Anterior cingulate cortex (tissue), 58 donors: ENCODE results near the gene KRTAP5-3.

Source experiments
- DNase-seq, 58 donors: peaks; one replicate each; lab custom pipeline; 2025; lab: John Stamatoyannopoulos, UW

Gene KRTAP5-3

DNA sequence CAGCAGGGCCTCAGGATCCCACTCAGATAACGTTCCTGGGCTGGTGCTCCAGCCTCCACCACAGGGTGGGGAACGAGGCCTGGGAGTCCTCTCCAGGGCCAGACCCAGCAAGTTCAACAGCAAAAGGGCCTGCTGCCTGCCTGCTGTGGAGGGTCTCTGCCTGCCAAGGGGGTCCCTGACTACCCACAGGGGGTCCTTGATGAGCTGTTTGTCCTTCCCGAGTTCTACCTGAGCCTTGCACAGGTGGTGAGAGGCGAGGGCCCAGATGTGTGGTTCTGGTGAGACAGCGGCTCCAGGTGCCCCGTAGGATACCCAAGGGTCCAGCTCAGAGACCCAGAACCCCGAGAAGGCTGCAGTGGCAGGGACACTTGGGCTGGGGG is 40.6 kb downstream of the KRTAP5-3 start:
- DNase-seq, result no peak

DNA sequence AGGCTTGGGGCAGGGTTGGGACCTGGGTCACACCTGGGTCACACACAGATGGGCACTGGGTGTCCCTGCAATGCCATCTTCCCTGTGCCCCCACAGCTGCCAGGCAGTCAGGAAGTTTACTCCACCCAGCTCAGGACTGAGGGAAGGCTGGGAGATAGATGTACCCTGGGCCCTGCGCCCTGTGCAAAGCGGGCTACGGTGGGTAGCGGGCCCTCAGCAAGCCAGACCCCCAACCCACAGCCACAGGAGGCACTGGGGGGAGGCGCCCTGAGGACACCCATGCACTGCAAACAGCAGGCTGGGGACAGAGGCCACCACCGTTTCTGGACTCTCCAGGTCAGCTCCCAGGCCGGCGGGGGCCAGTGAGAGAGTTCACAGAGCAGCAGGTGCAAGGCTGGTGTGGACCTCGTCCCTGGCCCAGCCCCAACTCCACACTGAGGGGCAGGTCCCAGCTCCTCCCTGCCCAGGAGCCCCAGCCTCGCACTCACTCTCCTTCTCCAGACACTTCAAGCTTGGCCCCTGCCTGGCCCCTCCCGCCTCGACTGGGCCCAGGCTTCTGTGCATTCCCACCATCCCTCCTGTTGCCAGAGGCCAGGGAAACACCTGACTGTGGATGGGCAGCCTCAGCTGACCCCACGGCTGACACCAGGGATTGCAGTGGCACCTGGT is 41.1 kb downstream of the KRTAP5-3 start:
- DNase-seq, result no peak

DNA sequence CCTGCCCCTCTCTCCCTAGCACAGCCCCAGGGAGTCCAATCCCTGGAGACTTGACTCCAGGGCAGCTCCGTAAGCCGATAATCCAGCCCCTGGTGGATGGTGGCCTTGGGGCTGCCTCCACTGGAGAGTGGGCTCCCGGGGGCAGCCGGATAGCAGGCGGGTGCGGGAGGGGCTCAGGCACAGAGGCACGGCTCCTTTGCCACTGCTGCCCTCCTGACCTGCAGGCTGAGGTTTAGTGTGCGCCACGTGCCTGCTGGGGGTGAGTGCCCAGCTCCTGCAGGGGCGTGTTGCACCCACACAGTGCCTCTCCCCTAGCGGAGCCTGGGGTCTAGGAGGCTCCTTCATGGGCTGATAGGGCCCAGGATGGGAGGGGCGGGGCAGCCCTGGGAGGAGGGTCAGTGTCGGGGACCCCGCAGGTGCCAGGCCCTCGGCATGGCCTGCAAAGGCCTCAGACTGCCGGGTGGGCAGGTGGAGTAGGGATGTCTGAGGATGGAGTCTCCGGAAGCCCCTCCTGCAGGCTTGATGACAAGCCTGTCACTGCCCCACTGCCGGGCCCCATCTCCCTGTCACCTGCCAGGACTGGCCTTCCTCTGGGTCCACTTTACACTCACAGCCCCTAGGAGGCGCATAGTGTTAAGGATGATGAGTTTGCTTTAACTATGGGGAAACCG is 41.7 kb downstream of the KRTAP5-3 start:
- no peak for DNase-seq

DNA sequence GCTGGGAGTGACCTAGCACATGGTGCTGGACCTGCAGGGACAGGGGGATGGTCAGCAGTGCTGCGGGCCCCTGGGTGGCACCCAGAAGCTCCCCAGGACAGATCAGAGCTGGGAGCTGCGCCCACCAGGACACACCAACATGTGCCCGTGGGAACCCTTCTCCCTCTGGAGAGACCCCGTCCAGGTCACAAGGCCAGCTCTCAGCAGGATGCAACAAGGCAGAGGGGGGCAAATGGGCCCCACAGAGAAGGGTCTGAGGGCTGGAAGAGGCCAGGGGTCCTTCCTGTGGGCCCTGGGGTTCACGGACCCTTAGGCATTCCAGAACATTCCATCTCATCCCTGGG is 42.4 kb downstream of the KRTAP5-3 start:
- DNase-seq, result no peak

DNA sequence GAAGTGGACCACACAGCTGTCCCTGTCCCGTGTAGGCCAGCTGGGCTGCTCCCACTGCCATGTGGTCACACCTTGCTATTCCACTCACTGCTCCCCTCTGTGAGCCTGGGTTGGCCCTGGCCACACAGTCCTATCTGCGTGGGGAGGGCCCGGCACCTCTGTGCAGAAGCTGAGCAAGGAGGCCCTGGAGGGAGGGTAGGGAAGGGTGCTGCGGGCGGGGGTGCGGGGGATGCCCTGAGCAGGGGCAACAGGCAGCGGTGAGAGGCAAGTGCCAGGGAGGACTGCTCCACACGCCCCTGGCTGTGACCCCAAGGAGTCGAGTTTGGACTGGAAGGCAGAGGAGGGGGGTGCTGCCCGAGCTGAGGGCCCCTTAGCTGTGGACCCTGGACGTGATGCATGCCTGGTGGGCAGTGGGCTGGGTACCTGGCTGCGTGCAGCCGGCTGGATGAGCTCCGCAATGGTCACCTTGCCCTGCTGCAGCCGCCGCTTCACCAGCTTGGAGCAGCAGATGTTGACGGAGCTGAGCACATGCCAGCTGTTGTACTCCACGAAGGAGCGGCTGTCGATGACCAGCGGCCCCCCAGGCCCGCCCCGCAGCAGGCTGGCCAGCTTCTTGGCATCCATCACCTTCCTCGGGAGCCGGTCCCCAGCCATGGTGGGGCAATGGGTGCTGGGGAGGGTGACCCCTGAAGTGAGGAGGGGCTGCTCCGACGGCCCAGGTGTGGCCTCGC is 42.9 kb downstream of the KRTAP5-3 start:
- no peak for DNase-seq

DNA sequence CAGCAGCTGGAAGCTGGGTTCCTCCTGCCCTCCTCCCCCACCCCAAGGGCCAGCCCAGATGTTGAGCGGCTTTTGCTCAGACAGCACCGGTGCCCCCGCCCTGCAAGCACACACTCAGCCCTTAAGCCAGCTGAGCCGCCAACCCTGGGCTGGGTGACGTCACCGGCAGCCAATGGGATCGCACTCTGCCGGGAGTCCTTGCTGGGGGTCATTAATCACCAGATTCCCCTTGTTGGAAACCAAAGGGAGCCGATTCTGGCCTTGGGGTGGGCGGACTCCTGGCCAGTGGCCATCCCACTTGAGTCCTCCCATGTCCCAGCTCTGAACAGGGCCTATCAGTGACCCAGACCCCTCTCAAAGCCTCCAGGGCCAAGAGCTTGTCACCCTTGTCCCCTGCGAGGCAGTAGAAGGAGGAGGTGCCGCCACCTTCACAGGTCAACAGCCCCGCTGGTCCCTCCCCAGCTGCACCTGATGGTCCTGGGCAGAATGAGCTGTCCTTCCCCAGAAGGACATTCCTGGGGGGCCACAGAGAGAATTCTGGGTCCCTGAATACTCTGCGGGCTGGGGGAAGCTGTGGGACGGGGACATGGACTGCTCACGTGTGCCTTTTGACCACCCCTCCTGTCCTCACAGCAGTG is 43.6 kb downstream of the KRTAP5-3 start:
- DNase-seq, result peak in 45 of 58 donors; percentile 28 to 90 (median 53)

DNA sequence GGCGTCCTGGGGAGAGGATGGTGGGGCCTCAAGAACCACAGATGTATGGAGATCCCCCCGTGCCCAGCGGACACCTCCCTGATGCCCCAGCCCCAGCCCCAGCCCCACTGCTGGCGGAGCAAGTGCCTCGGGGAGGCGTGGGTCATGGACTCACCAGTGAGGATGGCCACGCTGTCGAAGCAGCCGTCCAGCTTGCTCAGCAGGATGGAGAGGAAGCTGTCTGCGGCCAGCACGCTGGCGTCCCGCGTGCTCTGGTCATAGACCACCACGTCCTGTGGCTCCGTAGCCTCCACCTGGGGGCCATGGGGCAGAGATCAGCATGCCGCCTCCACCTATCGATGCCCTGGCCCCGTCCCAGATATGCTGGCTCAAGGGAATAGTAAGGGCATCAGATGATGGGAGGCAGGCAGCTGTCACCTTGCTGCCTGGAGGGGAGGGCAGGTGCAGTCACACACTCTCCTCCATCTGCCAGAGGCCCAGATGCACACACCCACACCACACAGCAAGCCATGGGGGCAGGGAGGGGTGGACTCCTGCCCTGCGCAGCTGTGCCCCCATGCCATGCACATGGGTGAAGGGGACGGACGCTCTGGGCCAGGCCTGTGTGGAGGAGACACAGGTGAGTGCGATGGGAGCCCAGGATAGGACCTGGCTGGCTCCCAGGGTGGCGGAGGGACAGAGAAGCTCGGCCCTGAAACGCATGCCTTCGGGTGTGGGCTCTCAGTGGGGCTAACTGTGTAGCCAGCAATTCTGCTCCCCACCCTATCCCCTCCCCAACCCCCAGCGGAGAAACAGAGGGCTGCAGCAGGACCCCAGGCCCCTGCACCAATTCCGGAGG is 44.3 kb downstream of the KRTAP5-3 start:
- no peak for DNase-seq

DNA sequence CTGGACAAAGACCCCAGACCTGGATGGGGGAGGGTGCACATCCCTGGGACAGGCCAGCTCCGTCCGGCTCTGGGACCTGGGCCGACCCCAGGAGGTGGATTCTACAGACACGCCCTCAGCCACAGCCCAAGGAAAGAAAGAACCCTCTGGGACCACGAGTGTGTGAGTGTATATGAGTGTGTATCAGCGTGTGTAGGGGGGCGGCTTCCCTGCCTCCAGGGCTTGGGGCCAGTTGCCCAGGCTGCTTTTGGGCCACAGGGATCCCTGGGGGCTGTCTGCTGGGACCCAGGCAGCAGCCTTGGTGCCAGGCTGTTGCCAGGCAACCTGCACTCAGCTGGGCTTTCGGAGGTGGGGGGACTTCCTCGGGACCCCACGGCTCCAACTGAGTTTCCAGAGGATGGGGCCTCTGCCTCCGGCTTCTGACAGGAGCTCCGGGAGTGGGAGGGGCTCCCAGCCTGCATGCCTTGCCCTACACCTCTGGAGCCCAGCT is 45.1 kb downstream of the KRTAP5-3 start:
- DNase-seq, result no peak

DNA sequence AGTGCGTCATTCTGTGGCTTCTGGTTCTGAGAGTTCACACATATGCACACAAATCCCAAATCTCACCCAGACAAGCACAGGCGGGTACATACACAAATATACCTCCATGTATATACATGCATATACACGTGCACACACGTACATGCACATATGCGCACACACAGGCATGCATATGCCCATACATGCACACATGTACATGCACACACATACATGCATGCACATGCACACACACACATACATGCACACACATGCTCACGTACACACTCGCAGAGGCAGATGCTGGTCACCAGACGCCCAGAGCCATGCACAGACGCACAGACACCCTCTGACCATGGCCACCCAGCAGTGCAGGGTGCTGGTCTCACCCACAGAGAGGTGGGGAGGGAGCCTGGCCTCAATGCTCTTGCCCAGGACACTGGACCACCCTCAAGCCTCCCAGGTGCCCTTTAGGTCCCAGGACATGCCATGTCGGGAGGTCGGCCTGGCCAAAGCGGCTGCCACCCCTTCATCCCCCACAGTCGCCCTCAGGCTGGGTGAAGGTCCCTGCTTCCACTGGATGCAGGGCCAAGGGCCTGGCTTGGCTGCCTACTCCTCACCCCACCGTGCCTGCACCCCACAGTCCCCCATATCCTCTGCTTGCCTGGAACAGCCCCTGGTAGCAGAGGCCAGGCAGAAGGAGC is 45.7 kb downstream of the KRTAP5-3 start:
- DNase-seq, result no peak

DNA sequence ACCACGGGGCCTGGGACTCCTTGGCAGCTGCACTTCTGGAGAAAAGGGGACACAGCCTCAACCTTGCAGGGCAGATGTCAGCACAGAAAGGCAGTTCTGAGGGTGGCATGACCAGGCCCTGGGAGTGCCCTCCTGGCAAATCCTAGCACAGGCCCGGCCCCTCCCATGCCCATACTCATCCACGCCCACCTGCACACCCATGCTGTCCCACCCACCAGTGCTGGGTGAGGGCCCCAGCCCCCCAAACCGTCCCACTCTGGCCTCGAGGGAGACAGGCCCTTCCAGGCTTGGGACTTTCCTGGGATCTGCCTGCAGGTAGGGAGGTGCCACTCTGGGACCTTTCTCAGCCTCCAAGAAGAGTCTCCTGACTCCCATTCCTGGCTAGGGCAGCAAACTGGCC is 46.3 kb downstream of the KRTAP5-3 start:
- no peak for DNase-seq

DNA sequence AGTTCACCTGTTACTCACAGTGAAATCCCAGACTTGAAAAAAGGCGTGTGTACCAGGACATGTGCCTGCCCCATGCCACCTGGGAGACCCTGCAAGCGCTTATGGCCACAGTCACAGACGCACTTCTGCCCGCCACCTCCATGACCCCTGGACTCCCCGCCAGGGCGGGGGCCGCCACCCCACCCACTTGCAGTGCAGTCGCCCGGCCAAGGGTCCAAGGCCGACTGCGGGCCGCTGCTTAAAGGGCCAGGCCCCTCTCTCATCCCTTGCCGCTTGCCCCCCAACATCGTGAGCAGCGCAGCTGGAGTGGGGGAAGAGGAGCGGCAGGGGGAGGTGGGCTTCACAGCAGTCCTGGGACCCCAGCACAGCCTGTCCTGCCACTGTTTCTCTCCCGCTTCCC is 47.0 kb downstream of the KRTAP5-3 start:
- no peak for DNase-seq

DNA sequence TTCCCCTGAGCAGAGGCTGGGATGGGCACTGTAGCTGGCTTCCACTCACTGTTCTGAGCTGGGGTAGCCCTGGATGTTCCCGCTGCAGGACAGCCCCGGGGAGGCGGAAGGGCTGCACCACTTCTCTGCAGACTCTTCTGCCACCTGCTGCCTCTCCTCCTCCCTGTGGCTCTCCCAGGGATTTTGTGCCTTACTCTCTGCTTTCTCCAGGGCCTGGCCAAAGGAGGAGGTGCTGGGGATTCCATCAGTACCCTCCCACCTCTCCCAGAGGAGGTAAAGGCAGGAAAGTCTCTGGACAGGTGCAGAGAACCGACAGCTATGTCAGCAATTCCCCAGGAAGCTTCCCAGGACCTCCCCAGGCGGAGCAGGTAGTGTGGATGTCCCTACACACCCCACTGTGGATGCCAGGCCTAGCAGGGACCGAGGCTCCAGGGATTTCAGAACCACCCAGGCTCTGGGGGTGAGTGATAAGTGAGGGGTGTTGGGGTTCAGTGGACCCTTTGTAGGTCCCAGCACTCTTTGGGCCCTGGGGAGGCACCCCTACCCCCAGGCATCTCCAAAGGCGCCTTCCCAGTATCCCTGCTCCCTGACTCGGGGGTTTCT is 47.5 kb downstream of the KRTAP5-3 start:
- no peak for DNase-seq

DNA sequence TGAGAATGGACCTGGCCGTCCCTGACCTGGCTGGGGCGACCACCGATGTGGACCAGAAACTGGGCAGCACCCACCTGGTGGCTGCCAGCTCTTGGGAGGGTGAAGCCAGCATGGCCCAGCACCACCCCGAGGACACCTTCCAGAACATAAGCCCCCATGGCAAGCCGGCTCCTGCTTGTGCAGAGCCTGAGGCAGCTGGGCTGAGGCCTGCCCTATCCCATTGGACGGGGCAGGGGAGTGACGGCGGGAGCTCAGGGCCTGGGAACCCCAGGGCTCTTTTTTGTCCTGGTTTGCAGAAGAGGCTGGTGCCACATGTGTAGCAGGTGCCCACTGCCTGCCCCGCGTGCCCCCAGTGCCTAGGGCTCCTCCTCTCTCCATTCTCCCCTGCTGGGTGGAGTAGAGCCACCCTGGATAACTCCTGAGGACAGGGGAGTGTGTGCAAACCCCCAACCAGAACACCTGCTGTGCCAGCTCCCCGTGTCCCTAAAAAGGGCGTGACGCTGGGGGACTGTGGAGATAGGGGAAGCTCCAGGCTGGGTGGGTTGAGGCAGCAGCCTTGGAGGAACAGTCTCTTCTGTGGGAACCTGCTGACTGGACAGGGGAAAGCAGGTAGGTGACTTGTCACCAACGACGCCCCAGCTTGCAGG is 48.1 kb downstream of the KRTAP5-3 start:
- no peak for DNase-seq

DNA sequence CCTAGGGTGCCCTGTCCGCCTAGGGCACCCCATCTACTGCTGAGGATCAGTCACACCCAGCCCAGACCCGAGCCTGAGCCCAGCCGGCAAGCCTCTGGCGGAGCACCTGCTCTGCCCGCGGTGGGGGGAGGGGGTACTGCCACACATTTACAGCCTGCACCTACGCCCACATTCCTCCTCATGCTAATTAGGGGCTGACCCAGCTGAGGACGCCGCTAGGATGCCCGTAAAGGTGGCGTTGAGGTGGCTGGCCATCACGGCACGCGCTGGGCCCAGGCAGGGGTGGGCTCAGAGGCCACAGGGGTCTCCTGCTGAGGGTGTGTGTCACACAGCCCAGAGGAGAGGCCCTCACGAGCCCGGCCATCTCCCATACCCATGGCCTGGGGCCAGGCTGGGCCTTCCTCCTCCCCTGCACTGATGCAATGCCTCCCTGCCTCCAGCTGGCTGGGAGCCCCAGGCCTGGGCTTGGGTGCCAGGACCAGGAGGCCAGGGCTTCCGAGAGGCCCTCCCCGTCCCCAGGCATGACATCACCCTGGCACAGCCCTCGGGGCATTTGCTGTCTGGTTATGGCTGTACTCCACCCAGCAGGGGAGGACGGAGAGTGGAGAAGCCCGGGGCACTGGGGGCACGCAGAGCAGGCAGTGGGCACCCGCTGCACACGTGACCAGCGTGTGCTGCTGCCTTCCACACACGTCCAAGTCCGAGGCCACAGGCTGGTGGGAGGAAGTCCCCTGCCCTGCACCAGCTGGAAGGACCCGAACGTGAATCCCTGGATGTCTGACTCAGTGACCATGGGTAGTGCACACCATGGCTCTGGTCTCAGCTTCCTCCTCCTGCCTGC is 48.9 kb downstream of the KRTAP5-3 start:
- DNase-seq, result peak in 56 of 58 donors; percentile 44 to 98 (median 86)

DNA sequence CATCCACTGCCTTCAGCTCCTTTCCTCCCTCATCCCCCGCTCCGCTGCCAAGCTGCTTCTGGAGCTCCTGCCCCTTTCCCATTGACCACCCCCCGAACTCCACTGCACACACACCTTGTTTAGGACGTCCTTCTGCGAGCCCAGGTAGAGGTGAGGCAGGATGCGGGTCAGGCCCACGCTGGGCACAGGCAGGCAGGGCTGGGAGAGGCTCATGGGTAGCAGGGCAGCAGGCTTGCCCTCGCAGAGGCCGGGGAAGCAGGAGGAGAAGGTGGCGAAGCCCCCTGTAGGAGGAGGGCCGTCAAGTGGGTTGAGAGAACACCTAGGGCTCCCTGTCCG is 49.5 kb downstream of the KRTAP5-3 start:
- DNase-seq, result no peak

DNA sequence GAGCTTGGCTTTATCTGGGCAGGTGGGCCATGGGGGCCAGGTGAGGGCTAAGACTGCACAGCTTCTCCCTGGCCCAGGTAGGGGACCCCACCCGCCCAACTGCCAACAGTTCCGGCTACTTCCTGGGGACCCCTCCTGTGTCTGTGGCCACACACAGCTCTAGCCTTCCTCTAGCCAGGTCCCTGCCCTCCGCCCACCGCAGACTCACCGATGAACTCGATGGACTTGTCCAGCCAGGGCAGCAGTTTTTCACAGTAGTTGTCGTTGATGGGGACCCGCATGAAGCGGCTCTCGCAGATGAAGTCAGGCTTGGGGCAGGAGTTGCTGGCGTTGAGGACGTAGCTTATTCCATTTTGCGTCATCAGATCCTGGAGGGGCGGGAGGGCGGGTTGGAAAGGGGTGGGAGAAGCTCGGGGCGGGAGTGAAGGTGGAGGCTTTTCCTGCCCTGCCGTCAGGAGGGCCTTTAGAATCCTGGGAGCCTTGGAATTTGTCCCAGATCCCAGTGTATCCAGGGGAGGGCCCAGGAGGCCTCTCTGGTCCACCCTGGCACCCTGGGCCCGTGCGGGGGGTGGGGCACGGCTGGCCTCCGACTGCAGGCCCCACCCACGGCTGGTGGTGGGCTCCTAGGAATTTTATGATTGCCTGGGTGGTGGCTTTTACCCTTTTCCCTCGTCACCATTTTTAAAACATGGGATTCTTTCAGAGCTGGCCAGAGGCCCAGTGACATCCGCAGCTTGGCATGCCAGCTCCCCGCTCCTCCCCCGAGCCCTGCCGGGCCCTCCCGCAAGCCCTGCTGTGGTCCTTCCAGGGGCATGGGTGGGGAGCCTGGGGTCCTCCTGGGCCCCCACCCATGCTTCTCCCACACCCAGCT is 50.1 kb downstream of the KRTAP5-3 start:
- DNase-seq, result peak in 7 of 58 donors; percentile 19 to 59 (median 33)
